ENCODE results near the gene SRPX2.

SRPX2 gene

DNA sequence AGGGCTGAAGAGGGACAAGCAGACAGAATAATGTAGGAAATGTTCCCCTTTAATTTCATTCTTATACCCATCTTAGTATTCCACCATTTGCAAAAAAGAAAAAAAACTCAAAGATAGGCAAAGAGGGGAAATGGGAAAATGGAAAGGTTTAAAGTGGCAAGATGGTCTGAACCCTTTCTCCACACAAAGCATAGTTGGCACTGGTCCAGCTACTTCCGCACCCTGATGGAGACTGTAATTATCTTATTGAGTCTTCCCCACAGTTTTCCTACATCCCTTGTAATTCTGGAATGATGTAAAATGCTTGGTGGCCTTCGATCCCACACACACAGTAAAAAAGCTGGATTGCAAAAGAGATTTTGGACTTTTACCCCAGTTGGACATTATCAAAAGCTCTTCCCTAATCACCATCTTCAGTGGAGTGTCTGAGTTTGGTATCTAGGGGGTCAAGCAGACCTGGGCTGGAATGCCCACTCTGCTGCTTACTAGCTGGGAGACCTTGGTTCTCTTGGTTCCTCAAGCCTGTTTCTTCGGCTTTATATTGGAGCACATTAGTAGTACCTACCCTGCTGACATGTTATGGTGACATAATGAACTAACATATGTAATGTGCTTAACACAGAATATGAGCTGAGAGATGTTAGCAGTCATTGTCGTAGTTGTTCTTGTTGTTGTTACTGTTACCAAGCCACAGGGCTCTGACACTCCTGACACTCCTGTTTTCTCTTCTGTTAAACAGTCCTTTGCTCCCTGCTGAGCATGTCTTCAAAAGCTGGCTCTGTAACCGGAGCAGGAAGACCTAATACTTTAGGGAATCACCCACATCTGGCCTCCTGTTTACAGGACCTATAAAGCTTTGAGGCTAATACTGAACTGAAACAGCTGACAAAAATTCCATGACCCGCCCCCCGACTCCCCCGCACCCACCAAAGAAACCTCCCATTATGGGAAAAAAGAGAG lies 4.7 kb downstream of the SRPX2 start:
- H3K9me3 ChIP-seq (replicated peaks; ENCODE audit: insufficient read depth, low read length): no peaks in the 10 kb centered on the region
- no peaks in the 10 kb centered on the region for H3K79me2 ChIP-seq (ENCODE audit: low read length)
- H2AFZ ChIP-seq (ENCODE audit: low read length): no peak overlapping the region
- no peaks in the 10 kb centered on the region for H3K9me2 ChIP-seq (replicated peaks; ENCODE audit: insufficient read depth, low read length)
- H3K9ac ChIP-seq (ENCODE audit: low read length): no peak overlapping the region
- no peaks in the 10 kb centered on the region for H4K20me1 ChIP-seq (ENCODE audit: insufficient read depth, low read length)
- H3K36me3 ChIP-seq (replicated peaks; ENCODE audit: insufficient read depth, low read length): no peaks in the 10 kb centered on the region
- DNase-seq: no peak
- no peaks in the 10 kb centered on the region for H3K27me3 ChIP-seq (replicated peaks; ENCODE audit: insufficient read depth, low read length)
- TF ChIP-seq, protein P1, sequence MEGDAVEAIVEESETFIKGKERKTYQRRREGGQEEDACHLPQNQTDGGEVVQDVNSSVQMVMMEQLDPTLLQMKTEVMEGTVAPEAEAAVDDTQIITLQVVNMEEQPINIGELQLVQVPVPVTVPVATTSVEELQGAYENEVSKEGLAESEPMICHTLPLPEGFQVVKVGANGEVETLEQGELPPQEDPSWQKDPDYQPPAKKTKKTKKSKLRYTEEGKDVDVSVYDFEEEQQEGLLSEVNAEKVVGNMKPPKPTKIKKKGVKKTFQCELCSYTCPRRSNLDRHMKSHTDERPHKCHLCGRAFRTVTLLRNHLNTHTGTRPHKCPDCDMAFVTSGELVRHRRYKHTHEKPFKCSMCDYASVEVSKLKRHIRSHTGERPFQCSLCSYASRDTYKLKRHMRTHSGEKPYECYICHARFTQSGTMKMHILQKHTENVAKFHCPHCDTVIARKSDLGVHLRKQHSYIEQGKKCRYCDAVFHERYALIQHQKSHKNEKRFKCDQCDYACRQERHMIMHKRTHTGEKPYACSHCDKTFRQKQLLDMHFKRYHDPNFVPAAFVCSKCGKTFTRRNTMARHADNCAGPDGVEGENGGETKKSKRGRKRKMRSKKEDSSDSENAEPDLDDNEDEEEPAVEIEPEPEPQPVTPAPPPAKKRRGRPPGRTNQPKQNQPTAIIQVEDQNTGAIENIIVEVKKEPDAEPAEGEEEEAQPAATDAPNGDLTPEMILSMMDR (IDR thresholded peaks at IDR 0.05; ENCODE audit: low read length): no peak
- TF ChIP-seq EZH2 (optimal IDR thresholded peaks at IDR 0.05; ENCODE audit: low read depth, low read length) (no peak), EZH2phosphoT487 (IDR thresholded peaks at IDR 0.05; ENCODE audit: low read length) (no peak)
- H3K4me3 ChIP-seq (ENCODE audit: low read length): no peak overlapping the region
- H3K27ac ChIP-seq (ENCODE audit: low read length): no peak overlapping the region
- H3K4me2 ChIP-seq (ENCODE audit: low read depth, low read length): no peak overlapping the region
- H3F3A ChIP-seq (ENCODE audit: insufficient read depth, low read length): no peaks in the 10 kb centered on the region
- H3K4me1 ChIP-seq (ENCODE audit: low read length): no peaks in the 10 kb centered on the region

DNA sequence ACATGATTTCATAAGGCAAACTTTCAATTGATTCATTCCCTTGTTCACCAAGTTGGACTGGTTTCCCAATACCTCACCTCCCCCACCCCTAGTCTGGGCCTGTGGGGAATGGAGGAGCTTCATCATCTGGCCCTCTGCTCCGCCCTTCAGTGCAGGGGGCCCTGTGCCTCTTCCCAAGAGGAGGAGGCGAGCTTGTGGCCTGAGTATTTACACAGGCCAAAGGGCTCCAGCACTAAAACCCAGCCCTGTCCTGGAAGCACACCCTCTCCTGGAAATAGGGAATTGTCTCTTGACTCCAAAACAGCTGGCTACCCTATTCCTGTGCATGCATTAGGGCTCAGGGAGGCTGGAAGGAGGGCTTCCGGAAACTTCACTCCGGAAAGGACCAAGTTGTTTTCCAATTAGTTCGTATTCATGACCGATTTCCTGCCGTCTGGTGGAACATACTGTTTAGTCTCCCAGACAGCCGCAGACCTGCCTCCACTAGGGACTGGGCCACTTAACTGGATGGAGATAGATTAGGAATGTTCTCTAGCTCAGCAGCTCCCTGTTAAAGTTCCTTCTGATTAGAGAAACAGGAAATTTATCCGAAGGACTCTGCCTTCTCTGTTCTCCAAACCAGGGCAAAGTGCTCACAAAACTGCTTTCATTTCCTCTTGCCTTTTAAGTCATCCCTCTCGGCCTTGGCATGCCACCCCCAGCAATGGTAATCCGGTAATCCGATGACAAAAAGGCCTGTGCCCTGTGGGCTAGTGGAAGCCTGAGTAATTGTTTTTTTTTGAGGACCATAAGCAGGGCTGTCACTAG lies 5.8 kb downstream of the SRPX2 start:
- H3K4me1 ChIP-seq (ENCODE audit: low read length): no peaks in the 10 kb centered on the region
- H3K9ac ChIP-seq (ENCODE audit: low read length): no peak overlapping the region
- H3K4me2 ChIP-seq (ENCODE audit: low read depth, low read length): no peak overlapping the region

DNA sequence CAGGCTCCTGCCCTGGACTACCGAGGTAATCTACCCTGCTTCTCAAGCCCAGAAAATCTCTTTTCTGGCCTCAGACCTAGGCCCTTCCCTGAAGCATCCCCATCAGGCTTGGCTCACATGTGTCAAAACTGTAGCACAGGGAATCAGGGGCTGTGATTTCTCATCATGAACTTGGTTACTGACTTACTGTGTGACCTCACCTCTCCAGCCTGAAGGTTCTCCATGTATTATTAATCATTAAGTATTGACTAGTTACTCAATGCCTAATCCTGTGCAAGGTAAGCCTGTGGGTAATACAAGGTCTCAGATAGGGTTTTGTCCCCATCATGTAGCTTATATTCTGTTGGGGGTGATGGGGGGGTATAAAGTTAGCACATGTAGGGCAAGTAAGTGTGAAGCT lies 6.8 kb downstream of the SRPX2 start:
- H3K27me3 ChIP-seq (replicated peaks; ENCODE audit: insufficient read depth, low read length): no peaks in the 10 kb centered on the region
- no peak overlapping the region for H3K27ac ChIP-seq (ENCODE audit: low read length)
- no peak for TF ChIP-seq EZH2phosphoT487 (IDR thresholded peaks at IDR 0.05; ENCODE audit: low read length)
- TF ChIP-seq, protein P1 (IDR thresholded peaks at IDR 0.05; ENCODE audit: low read length): no peak
- no peak for TF ChIP-seq EZH2 (optimal IDR thresholded peaks at IDR 0.05; ENCODE audit: low read depth, low read length)
- no peaks in the 10 kb centered on the region for H3K9me2 ChIP-seq (replicated peaks; ENCODE audit: insufficient read depth, low read length)
- H3K9me3 ChIP-seq (replicated peaks; ENCODE audit: insufficient read depth, low read length): no peaks in the 10 kb centered on the region
- H3K79me2 ChIP-seq (ENCODE audit: low read length): no peaks in the 10 kb centered on the region
- H3K4me1 ChIP-seq (ENCODE audit: low read length): no peaks in the 10 kb centered on the region
- no peak overlapping the region for H2AFZ ChIP-seq (ENCODE audit: low read length)
- H3K9ac ChIP-seq (ENCODE audit: low read length): no peak overlapping the region
- no peaks in the 10 kb centered on the region for H4K20me1 ChIP-seq (ENCODE audit: insufficient read depth, low read length)
- H3K4me2 ChIP-seq (ENCODE audit: low read depth, low read length): no peak overlapping the region
- no peak for DNase-seq
- no peaks in the 10 kb centered on the region for H3F3A ChIP-seq (ENCODE audit: insufficient read depth, low read length)
- no peak overlapping the region for H3K4me3 ChIP-seq (ENCODE audit: low read length)
- H3K36me3 ChIP-seq (replicated peaks; ENCODE audit: insufficient read depth, low read length): no peaks in the 10 kb centered on the region

More for the DNA sequence above, 5.8 kb downstream of the SRPX2 start:
- no peak overlapping the region for H3K27ac ChIP-seq (ENCODE audit: low read length)
- TF ChIP-seq, protein P1 (IDR thresholded peaks at IDR 0.05; ENCODE audit: low read length): no peak
- TF ChIP-seq EZH2phosphoT487 (IDR thresholded peaks at IDR 0.05; ENCODE audit: low read length) (no peak), EZH2 (optimal IDR thresholded peaks at IDR 0.05; ENCODE audit: low read depth, low read length) (no peak)
- no peaks in the 10 kb centered on the region for H3F3A ChIP-seq (ENCODE audit: insufficient read depth, low read length)
- H4K20me1 ChIP-seq (ENCODE audit: insufficient read depth, low read length): no peaks in the 10 kb centered on the region
- no peaks in the 10 kb centered on the region for H3K9me2 ChIP-seq (replicated peaks; ENCODE audit: insufficient read depth, low read length)
- no peak for DNase-seq
- no peak overlapping the region for H3K4me3 ChIP-seq (ENCODE audit: low read length)
- no peaks in the 10 kb centered on the region for H3K36me3 ChIP-seq (replicated peaks; ENCODE audit: insufficient read depth, low read length)
- H3K9me3 ChIP-seq (replicated peaks; ENCODE audit: insufficient read depth, low read length): no peaks in the 10 kb centered on the region
- H2AFZ ChIP-seq (ENCODE audit: low read length): no peak overlapping the region
- no peaks in the 10 kb centered on the region for H3K27me3 ChIP-seq (replicated peaks; ENCODE audit: insufficient read depth, low read length)
- H3K79me2 ChIP-seq (ENCODE audit: low read length): no peaks in the 10 kb centered on the region
